NB4 (cell line): ENCODE data around the gene FLNC.

Experiments
- DNase-seq: peaks from one replicate; pipeline ENCODE4 v3.0.0; 2010; ENCODE audit warnings: low read depth
- H3K4me3 ChIP-seq: one replicate; pipeline ENCODE4 v1.5.1; 2011; ENCODE audit warnings: mild to moderate bottlenecking, low read depth, low read length, moderate library complexity
- MYC ChIP-seq: IDR thresholded peaks from 2 replicates; pipeline ENCODE4 v1.6.1; 2011; ENCODE audit warnings: low read depth, low read length
- POLR2A ChIP-seq: IDR thresholded peaks from 2 replicates; pipeline ENCODE4 v1.6.1; 2011; ENCODE audit warnings: mild to moderate bottlenecking; ENCODE audit not compliant: insufficient read length; ENCODE audit errors: extremely low read depth
- TF ChIP-seq, protein P1 (sequence below): IDR thresholded peaks from 2 replicates; pipeline ENCODE4 v1.6.1; 2011; ENCODE audit warnings: low read depth, low read length
- TF ChIP-seq, protein P2 (sequence below): IDR thresholded peaks from one replicate; pipeline ENCODE4 v1.5.1; 2012; ENCODE audit warnings: low read depth, low read length

Gene FLNC, protein sequence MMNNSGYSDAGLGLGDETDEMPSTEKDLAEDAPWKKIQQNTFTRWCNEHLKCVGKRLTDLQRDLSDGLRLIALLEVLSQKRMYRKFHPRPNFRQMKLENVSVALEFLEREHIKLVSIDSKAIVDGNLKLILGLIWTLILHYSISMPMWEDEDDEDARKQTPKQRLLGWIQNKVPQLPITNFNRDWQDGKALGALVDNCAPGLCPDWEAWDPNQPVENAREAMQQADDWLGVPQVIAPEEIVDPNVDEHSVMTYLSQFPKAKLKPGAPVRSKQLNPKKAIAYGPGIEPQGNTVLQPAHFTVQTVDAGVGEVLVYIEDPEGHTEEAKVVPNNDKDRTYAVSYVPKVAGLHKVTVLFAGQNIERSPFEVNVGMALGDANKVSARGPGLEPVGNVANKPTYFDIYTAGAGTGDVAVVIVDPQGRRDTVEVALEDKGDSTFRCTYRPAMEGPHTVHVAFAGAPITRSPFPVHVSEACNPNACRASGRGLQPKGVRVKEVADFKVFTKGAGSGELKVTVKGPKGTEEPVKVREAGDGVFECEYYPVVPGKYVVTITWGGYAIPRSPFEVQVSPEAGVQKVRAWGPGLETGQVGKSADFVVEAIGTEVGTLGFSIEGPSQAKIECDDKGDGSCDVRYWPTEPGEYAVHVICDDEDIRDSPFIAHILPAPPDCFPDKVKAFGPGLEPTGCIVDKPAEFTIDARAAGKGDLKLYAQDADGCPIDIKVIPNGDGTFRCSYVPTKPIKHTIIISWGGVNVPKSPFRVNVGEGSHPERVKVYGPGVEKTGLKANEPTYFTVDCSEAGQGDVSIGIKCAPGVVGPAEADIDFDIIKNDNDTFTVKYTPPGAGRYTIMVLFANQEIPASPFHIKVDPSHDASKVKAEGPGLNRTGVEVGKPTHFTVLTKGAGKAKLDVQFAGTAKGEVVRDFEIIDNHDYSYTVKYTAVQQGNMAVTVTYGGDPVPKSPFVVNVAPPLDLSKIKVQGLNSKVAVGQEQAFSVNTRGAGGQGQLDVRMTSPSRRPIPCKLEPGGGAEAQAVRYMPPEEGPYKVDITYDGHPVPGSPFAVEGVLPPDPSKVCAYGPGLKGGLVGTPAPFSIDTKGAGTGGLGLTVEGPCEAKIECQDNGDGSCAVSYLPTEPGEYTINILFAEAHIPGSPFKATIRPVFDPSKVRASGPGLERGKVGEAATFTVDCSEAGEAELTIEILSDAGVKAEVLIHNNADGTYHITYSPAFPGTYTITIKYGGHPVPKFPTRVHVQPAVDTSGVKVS (N-terminal part only)

DNA sequence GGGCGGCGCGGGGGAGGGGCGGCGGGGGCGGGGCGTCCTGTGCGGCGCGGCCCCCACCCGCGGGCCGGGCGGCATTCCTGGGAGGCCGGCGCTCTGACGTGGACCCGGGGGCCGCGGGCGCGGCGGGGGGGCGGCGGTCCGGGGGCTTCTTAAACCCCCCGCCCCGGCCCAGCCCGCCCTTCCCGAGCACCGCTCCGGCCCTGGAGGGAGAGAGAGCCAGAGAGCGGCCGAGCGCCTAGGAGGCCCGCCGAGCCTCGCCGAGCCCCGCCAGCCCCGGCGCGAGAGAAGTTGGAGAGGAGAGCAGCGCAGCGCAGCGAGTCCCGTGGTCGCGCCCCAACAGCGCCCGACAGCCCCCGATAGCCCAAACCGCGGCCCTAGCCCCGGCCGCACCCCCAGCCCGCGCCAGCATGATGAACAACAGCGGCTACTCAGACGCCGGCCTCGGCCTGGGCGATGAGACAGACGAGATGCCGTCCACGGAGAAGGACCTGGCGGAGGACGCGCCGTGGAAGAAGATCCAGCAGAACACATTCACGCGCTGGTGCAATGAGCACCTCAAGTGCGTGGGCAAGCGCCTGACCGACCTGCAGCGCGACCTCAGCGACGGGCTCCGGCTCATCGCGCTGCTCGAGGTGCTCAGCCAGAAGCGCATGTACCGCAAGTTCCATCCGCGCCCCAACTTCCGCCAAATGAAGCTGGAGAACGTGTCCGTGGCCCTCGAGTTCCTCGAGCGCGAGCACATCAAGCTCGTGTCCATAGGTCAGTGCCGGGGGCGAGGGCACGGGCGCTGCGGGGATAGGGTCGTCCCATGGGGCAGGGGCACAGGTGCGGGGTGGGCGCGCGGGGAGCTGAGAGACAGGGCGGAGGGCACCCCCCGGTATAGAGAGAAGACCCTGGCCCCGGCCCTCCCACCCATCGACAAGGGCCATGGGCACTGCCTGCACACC, at the start of gene FLNC:
TSS of gene FLNC (plus strand) at position 176 of the 947 bp plus-strand sequence. CDS start at position 408, 232 bp downstream.
- TF ChIP-seq POLR2A, result no peak
- TF ChIP-seq MYC, result no peak
- TF ChIP-seq, protein P1, sequence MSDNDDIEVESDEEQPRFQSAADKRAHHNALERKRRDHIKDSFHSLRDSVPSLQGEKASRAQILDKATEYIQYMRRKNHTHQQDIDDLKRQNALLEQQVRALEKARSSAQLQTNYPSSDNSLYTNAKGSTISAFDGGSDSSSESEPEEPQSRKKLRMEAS, result no peak
- TF ChIP-seq, protein P2, sequence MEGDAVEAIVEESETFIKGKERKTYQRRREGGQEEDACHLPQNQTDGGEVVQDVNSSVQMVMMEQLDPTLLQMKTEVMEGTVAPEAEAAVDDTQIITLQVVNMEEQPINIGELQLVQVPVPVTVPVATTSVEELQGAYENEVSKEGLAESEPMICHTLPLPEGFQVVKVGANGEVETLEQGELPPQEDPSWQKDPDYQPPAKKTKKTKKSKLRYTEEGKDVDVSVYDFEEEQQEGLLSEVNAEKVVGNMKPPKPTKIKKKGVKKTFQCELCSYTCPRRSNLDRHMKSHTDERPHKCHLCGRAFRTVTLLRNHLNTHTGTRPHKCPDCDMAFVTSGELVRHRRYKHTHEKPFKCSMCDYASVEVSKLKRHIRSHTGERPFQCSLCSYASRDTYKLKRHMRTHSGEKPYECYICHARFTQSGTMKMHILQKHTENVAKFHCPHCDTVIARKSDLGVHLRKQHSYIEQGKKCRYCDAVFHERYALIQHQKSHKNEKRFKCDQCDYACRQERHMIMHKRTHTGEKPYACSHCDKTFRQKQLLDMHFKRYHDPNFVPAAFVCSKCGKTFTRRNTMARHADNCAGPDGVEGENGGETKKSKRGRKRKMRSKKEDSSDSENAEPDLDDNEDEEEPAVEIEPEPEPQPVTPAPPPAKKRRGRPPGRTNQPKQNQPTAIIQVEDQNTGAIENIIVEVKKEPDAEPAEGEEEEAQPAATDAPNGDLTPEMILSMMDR, result no peak
- peak; percentile 51 for DNase-seq
- H3K4me3 ChIP-seq, result peak within 1 kb of the TSS; percentile 42

DNA sequence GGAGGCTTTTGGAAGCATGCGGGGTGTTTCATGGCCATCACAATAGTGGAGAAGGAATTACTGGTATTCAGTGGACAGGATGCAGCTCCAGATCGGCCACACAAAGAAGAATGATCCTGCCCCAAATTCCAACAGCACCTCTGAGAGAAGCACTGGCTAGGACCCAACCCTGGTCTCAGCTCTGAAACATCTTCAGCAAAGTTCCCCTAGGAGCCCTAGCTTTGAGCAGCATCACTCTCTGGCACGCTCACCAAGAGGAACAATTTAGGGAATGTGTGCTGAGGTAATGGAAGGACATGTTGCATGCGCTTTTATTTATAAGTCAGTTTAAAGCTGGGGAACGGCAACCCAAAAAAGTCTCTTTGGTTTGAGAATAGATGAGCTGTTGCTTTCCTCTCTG, 49.1 kb upstream of the FLNC start:
- no peak overlapping the region for H3K4me3 ChIP-seq

DNA sequence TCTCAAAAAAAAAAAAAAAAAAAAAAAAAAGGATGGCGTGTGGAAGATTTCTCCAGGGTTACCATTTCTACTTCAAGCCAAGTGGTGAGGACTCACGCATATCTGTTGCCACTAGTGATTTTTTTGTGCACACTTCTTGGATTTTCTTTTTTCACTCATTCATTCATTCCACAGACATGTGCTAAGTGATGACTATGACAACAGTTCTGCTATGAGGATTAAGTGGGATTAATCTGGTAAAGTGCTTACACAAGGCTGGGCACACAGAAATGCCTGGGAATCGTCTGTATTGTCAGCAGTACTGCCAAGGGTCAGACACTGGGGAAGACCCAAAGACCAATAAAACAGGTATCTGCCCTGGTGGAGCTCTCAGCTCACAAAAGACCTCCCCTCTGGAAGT, 48.4 kb upstream of the FLNC start:
- DNase-seq, result no peak
- TF ChIP-seq MYC (no peak), POLR2A (no peak)
- TF ChIP-seq, protein P1, result no peak
- TF ChIP-seq, protein P2, result no peak
- no peak overlapping the region for H3K4me3 ChIP-seq

More for the DNA sequence above, 49.1 kb upstream of the FLNC start:
- TF ChIP-seq MYC (no peak), POLR2A (no peak)
- TF ChIP-seq, protein P2, result no peak
- TF ChIP-seq, protein P1, result no peak
- no peak for DNase-seq

DNA sequence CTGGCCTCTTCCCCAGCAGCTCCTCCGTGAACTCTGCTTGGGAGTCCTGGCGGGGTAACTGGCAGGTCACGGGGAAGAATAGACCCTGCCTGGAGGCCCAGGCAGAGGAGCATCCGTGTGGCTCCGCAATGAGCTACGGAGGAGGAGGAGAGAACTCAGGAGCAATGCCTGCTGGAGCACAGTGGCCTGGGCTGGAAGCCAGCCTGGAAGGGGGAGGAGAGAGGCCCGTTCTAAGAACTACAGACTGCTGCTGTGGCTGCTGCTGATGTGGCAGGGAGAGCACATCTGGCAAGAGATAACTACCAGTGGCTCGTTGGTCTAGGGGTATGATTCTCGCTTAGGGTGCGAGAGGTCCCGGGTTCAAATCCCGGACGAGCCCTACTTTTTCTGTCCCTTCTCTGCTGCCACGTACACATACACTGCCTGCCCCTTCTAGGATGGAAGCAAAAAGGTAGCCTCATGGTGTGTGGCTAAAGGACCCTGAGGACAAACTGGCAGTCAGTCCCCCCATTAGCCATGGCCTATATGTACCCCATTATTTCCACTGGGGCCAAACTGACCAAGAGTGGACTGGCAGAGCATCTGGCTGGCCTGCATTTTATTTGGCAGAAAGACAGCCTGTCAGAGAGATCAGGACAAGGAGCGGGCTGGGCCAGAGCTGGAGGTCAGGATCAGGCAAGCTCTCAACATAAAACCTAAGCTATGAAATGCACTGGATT, 46.9 kb upstream of the FLNC start:
- TF ChIP-seq, protein P2, result no peak
- TF ChIP-seq, protein P1, result no peak
- TF ChIP-seq POLR2A, result no peak
- TF ChIP-seq MYC, result no peak
- peak; percentile 76 for DNase-seq
- H3K4me3 ChIP-seq, result no peak overlapping the region
